ENCODE measurements around the gene ATRNL1. TPM values are rescaled to one million over a fixed set of nuclear protein-coding genes. Genes with fewer than 3 reads are reported as not detected.

ATRNL1 gene
- total and polyA plus RNA-seq, 2 of the 8 experiments (the other 6 are each of a cell fraction or from before 2014, with no cell fraction given): 5.1 to 17.6 TPM

DNA sequence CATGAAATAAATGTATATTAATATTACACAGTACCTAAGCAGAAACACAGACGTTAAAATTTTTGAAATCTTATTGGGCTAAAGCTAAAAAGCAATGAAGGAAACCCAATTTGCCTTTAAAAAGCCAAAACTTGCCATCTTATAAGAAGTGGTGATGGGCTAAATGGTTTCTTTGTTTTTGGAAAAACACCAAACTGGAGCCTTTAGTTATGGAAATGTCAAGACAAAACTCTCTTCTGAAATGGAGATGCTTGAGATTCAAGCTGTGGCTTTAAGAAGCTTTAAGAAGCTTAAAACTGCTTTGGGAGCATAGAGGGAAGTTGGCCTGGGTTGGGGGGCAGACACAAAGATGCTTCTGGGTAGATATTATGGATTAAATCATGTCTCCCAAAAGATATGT is 902.9 kb downstream of the ATRNL1 start (continued):
- TF ChIP-seq BCL11A (IDR thresholded peaks at IDR 0.05; ENCODE audit: low read depth in 2 of 2, low read length in 2 of 2) (peak in 1 of 2 experiments; percentile 55), RFX5 (IDR thresholded peaks at IDR 0.05; ENCODE audit: borderline replicate concordance, low read depth, low read length) (no peak), TBP (IDR thresholded peaks at IDR 0.05; ENCODE audit: low read depth, low read length) (no peak), SP2 (IDR thresholded peaks at IDR 0.05; ENCODE audit: low read length) (no peak), YY1 (IDR thresholded peaks at IDR 0.05; ENCODE audit: low read depth, low read length) (no peak), SP4 (IDR thresholded peaks at IDR 0.05; ENCODE audit: low read length) (no peak), HDAC6 (IDR thresholded peaks at IDR 0.05; ENCODE audit: low read depth, low read length) (no peak), TEAD4 (IDR thresholded peaks at IDR 0.05; ENCODE audit: low read depth, low read length) (no peak), EP300 (IDR thresholded peaks at IDR 0.05; ENCODE audit: borderline replicate concordance in 1 of 2, low read depth in 2 of 2, low read length in 2 of 2) (peak in 1 of 2 experiments; percentile 92; a peak in 1 of 3 replicates), RXRA (IDR thresholded peaks at IDR 0.05; ENCODE audit: insufficient read depth, low read depth, low read length) (no peak), SIX5 (IDR thresholded peaks at IDR 0.05; ENCODE audit: low read depth, low read length) (no peak), RBBP5 (IDR thresholded peaks at IDR 0.05; ENCODE audit: borderline replicate concordance, low read depth, low read length) (no peak), GTF2F1 (IDR thresholded peaks at IDR 0.05; ENCODE audit: borderline replicate concordance, low read depth, low read length) (no peak), BRCA1 (IDR thresholded peaks at IDR 0.05; ENCODE audit: low read depth, low read length) (no peak), FOSL1 (IDR thresholded peaks at IDR 0.05; ENCODE audit: insufficient read depth, low read depth, low read length) (no peak)
- TF ChIP-seq, protein P1, sequence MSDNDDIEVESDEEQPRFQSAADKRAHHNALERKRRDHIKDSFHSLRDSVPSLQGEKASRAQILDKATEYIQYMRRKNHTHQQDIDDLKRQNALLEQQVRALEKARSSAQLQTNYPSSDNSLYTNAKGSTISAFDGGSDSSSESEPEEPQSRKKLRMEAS (IDR thresholded peaks at IDR 0.05): no peak
- TF ChIP-seq, protein P2, sequence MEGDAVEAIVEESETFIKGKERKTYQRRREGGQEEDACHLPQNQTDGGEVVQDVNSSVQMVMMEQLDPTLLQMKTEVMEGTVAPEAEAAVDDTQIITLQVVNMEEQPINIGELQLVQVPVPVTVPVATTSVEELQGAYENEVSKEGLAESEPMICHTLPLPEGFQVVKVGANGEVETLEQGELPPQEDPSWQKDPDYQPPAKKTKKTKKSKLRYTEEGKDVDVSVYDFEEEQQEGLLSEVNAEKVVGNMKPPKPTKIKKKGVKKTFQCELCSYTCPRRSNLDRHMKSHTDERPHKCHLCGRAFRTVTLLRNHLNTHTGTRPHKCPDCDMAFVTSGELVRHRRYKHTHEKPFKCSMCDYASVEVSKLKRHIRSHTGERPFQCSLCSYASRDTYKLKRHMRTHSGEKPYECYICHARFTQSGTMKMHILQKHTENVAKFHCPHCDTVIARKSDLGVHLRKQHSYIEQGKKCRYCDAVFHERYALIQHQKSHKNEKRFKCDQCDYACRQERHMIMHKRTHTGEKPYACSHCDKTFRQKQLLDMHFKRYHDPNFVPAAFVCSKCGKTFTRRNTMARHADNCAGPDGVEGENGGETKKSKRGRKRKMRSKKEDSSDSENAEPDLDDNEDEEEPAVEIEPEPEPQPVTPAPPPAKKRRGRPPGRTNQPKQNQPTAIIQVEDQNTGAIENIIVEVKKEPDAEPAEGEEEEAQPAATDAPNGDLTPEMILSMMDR (IDR thresholded peaks at IDR 0.05; ENCODE audit: control extremely low read depth in 1 of 3, insufficient read depth in 1 of 3, low read depth in 1 of 3, low read length in 3 of 3): no peak
- TF ChIP-seq, protein P3, sequence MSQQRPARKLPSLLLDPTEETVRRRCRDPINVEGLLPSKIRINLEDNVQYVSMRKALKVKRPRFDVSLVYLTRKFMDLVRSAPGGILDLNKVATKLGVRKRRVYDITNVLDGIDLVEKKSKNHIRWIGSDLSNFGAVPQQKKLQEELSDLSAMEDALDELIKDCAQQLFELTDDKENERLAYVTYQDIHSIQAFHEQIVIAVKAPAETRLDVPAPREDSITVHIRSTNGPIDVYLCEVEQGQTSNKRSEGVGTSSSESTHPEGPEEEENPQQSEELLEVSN (IDR thresholded peaks at IDR 0.05): no peak
- TF ChIP-seq, protein P4, sequence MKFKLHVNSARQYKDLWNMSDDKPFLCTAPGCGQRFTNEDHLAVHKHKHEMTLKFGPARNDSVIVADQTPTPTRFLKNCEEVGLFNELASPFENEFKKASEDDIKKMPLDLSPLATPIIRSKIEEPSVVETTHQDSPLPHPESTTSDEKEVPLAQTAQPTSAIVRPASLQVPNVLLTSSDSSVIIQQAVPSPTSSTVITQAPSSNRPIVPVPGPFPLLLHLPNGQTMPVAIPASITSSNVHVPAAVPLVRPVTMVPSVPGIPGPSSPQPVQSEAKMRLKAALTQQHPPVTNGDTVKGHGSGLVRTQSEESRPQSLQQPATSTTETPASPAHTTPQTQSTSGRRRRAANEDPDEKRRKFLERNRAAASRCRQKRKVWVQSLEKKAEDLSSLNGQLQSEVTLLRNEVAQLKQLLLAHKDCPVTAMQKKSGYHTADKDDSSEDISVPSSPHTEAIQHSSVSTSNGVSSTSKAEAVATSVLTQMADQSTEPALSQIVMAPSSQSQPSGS (IDR thresholded peaks at IDR 0.05; ENCODE audit: low read length): 0 out of 2 replicates have a peak, but pooled peaks have one; percentile 33
- TF ChIP-seq, protein P5, sequence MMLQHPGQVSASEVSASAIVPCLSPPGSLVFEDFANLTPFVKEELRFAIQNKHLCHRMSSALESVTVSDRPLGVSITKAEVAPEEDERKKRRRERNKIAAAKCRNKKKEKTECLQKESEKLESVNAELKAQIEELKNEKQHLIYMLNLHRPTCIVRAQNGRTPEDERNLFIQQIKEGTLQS (IDR thresholded peaks at IDR 0.05; ENCODE audit: insufficient read depth, low read depth, low read length): no peak

Measured in H1 (cell line).